LNCaP clone FGC (cell line): Measurements from ENCODE around the gene SLC25A21.
A peak's percentile ranks its signal among the peaks of the same experiment; 100 is the strongest.

Experiments
- DNase-seq: peaks from one replicate; pipeline ENCODE4 v3.0.0-alpha.2; 2011; ENCODE audit warnings: low read depth
- H3K4me3 ChIP-seq: 2 replicates; pipeline ENCODE4 v1.5.1; 2011; ENCODE audit warnings: mild to moderate bottlenecking, low read depth, low read length, control low read depth
- TF ChIP-seq, protein P1 (sequence below): IDR thresholded peaks from 2 replicates; pipeline ENCODE4 v1.5.1; 2012; ENCODE audit warnings: mild to moderate bottlenecking; ENCODE audit not compliant: control insufficient read depth, insufficient read depth; ENCODE audit errors: extremely low read depth

The SLC25A21 gene

DNA sequence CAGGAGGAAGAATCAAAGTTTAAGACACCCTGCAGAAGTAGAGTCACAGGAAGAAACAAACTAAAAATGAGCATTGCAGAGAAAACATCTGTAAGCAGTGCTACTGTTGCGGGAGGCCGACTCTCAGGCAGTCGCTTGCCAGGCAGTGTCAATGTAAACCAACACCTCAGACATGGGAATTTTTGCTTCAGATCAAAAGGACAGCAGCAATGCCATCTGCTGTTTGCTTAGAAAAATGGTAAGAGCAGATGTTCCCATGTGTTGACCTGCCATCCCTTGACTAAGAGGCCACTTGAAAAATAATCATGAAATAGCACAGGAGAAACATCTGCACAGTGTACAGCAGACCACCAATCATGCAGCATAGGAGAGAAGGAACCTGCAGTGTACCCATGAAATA lies 196.6 kb downstream of the SLC25A21 start:
- no peak for DNase-seq
- no peak overlapping the region for H3K4me3 ChIP-seq
- TF ChIP-seq, protein P1, sequence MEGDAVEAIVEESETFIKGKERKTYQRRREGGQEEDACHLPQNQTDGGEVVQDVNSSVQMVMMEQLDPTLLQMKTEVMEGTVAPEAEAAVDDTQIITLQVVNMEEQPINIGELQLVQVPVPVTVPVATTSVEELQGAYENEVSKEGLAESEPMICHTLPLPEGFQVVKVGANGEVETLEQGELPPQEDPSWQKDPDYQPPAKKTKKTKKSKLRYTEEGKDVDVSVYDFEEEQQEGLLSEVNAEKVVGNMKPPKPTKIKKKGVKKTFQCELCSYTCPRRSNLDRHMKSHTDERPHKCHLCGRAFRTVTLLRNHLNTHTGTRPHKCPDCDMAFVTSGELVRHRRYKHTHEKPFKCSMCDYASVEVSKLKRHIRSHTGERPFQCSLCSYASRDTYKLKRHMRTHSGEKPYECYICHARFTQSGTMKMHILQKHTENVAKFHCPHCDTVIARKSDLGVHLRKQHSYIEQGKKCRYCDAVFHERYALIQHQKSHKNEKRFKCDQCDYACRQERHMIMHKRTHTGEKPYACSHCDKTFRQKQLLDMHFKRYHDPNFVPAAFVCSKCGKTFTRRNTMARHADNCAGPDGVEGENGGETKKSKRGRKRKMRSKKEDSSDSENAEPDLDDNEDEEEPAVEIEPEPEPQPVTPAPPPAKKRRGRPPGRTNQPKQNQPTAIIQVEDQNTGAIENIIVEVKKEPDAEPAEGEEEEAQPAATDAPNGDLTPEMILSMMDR = peak; percentile 29; the same call in 1 of the 2 replicates

DNA sequence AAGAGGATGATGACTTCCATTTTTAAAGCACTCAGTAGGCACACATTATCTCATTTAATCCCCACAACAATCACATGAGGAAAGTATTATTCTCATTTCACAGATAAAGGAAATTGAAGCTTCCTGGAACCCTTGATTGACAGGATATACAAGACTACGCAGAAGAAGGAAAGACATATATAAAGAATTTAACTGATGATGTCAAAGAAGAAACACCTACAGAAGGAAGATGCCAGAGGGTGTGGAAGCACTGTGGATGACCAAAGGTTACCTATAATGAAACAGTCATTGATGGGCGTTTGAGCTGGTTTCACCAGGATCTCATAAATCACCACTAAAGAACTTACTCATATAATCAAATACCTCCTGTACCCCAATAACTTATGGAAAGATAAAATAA lies 197.4 kb downstream of the SLC25A21 start:
- H3K4me3 ChIP-seq = no peak overlapping the region
- no peak for DNase-seq
- TF ChIP-seq, protein P1 = no peak

DNA sequence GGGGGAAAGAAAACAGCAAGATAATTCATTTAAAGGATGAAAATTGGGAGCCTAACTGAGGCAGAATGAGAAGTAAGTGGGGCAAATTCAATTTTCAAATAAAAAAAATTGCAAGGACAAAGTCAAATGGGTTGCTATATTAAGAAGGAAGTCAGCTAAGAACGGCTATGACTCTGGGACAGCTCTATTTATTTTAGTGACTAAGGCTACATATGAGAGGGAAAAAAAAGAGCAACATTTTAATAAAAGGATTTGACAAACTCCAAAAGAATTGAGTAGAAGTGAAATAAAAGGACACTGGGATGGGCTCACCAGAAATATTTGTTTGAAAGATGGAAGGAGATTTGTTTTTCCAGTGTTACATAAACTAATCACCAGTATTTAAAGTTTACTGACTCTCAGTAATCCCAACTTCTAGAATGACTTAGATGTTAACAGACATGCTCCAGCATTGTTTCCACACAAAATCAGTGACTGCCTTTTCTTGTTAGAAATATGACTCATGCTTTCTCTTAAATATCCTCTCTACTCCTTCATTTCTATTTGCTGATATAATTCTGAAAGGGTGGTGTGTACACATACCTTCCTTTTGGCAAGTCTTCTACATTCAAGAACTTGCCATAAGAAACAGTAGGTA lies 198.5 kb downstream of the SLC25A21 start:
- no peak for DNase-seq

DNA sequence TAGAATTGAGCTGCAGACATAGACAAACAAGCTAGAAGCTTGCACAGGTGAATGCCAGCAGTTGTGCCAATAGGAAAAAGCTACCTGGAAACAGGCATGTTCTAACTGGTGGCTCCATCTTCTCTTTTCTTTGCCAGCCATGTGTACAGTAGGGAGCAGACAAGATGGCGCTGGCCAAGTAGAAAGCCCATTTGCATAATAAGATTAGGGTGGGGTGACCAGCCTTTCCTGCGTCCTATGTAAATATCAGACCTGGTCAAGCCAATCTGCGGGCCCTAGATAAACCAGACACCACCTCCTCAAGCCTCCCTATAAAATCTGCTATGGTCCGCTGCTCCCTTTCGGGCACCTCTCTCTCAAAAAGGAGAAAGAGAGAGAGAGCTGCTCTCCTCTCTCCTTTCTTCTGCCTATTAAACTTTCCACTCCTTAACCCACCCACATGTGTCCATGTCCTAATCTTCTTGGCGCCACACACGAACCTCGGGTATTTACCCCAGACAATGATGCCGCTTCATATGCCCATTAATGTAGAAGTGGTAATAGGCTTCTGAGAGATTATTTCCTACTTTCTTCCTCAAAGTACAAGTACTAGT lies 201.0 kb downstream of the SLC25A21 start:
- H3K4me3 ChIP-seq = no peak overlapping the region
- TF ChIP-seq, protein P1 = no peak
- peak; percentile 36 for DNase-seq

More for the DNA sequence above, 198.5 kb downstream of the SLC25A21 start:
- H3K4me3 ChIP-seq = no peak overlapping the region
- TF ChIP-seq, protein P1 = no peak

DNA sequence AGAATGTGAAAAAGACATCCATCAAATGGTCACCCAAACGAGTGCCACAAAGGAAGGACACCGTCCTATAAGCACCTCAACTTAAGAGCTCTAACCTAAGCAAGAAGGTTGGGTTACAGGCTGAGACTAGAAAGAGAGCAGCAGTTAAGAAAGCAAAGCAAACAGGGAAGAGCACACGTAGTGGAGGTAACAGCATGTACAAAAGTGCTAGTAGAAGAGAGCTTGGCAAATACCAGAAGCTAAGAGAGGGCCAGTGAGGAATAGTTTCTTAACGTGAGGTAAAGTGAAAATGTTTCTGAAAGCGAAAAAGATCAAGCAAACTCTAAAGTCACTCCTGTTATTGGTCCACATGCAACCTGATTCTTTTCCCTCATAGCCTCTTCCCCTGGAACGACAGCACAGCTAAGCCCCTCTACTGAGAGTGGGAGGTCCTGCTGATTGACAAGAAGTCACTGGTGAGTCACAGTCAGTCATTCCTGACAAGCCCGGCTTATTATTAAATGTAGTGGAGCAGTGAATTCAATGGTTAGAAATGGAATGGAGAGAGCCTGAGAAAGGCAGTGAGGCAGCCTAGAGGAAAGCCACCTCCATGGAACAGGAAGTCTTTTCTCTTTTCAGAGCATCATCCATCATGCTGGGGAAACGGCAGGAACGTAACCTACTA lies 204.4 kb downstream of the SLC25A21 start:
- TF ChIP-seq, protein P1 = no peak
- no peak overlapping the region for H3K4me3 ChIP-seq
- no peak for DNase-seq

DNA sequence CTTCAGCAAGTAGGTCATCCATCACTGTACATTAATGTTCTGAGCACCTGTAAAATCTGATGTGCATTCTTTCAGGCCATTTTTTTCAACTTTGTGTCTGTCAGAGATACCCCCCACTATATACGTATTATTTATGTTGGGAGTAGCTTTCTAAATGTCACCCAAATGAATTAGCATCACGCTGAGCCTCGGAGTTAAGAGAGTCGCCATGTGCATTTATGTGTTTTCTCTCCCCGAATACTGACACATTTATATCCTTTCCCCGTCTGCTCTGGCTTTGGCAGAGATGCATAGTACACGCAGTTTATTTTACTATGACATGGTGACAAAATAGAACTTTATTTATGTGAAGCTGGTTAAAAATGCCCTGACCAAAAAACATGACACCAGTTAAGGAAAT lies 216.4 kb downstream of the SLC25A21 start:
- no peak overlapping the region for H3K4me3 ChIP-seq
- no peak for DNase-seq
- TF ChIP-seq, protein P1 = no peak

DNA sequence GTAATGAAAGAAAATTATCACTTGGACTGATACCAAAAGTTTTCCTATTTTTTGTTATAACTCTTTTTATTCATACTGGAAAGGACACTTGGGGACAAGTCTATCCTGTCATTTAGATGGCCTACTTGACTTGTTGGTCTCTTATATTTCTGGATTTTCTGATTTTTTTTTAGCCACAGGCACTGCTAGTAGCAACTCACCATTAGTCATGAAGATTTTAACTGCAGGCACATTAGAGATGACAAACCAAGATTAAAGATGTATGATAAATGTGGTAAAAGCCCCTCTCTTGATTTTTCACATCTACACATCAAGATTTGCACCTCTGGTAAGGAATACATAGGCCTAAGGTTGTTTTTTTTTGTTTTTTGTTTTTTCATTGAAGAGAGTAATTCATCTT lies 217.0 kb downstream of the SLC25A21 start:
- no peak for DNase-seq
- H3K4me3 ChIP-seq = no peak overlapping the region
- TF ChIP-seq, protein P1 = no peak
